Measurements from ENCODE around the gene SCN2B.

GRCh38 chr11:118221419-118221818 lies 45.0 kb upstream of the SCN2B start:
- TF ChIP-seq TAF1 (IDR thresholded peaks at IDR 0.05; ENCODE audit: low read depth, low read length) (no peak), POLR2A (IDR thresholded peaks at IDR 0.05; ENCODE audit: low read depth, low read length) (no peak), SPI1 (IDR thresholded peaks at IDR 0.05; ENCODE audit: low read depth, low read length) (no peak), PAX5 (IDR thresholded peaks at IDR 0.05; ENCODE audit: insufficient read depth, low read length, severe bottlenecking) (no peak)
